C4-2B (cell line): ENCODE data around the gene BSG.

Experiments used
- CTCF ChIP-seq: fragments of 450-650 bp; conservative IDR thresholded peaks from 2 replicates; pipeline ENCODE4 v1.5.1; 2017; ENCODE audit warnings: mild to moderate bottlenecking
- ZFX ChIP-seq: fragments of 450-650 bp; IDR thresholded peaks from 2 replicates; pipeline ENCODE4 v1.6.1; 2017

GRCh38 chr19:608155-609003 lies 36.0 kb downstream of the BSG start:
- TF ChIP-seq CTCF (no peak), ZFX (no peak)
